Stimulated activated CD4-positive, alpha-beta T cell treated with anti-CD3 and anti-CD28 coated beads, Interleukin-4, amount 100 ng/mL, for 48 hours (primary cell): Measurements from ENCODE around the gene TMEM109.
A peak's percentile ranks its signal among the peaks of the same experiment; 100 is the strongest.

Source experiments
- DNase-seq, 2 donors: peaks; one replicate each; pipeline ENCODE4 v3.0.0-alpha.2; 2020; ENCODE audit warnings: low read depth in 2 of 2

TMEM109 gene

GRCh38 chr11:60970369-60970774 lies 56.4 kb downstream of the TMEM109 start:
- DNase-seq = peak; percentile 74 to 79

DNA sequence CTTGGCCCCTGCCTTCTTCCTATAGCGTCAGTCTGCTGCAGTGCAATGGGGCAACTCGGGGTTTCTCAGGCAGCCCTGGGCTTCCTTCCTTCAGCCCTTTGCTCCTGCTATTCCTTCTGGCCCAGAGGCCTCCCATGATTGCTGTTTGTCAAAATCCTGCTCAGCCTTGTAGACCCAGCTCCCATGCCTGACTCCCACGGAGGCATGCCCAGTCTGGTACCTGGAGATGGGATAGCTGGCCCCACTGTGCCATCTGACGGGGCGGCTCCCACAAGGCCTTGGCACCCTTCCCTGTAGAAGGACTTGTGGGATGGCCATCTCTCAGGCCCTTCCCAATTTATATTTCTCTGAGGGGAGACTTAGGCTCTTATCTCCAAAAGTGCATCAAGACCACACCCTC lies 56.9 kb downstream of the TMEM109 start:
- no peak for DNase-seq

DNA sequence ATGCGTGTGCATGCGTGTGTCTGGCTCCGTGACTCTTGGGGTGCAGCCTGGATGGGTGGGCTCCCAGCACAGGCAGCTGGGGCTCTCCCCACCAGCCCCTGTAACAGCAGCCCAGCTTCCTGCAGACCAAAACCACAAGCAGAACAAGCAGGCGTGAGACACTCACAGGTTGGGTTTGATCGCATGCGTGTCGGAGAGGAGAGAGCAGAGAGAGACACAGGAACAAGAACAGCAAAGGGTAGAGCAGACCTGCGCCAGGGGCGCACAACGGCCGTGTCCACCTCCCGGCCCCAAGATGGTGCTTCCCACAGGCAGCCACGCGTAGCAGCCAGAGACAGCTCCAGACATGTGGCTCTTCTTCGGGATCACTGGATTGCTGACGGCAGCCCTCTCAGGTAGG lies 57.6 kb downstream of the TMEM109 start, which contains the start of gene CD6:
Gene CD6 (plus strand): TSS at position 161 of the 400 bp plus-strand sequence. CDS start 186 bp downstream, at position 347.
- no peak for DNase-seq

GRCh38 chr11:60972182-60973030 lies 58.4 kb downstream of the TMEM109 start:
- DNase-seq = no peak
